Measurements from ENCODE around the gene SORCS2. TPM values are rescaled to one million over a fixed set of nuclear protein-coding genes. Genes with fewer than 3 reads are reported as not detected.
A peak's percentile ranks its signal among the peaks of the same experiment; 100 is the strongest.

SORCS2 gene
- polyA plus RNA-seq, 3 donors, result 0.46 to 0.55 TPM; not detected in 1

- peaks cover 13 to 32% (median 25%) of the 10 kb centered on the region in 3 donors for H3K27me3 Mint-ChIP-seq (ENCODE audit: low read depth in 3 of 3)
- H3K4me2 ChIP-seq (replicated peaks; ENCODE audit: extremely low read depth, low read length, poor library complexity, severe bottlenecking), result no peak overlapping the region
- H3K4me1 Mint-ChIP-seq, result peaks cover 50% of the 10 kb centered on the region
- WGBS (ENCODE audit: insufficient coverage), result 68% methylated on average over 11 of the region's 12 CpGs
- H3K4me3 Mint-ChIP-seq, result peak overlapping the region in 1 of 2 donors; percentile 46
- H3K9me3 Mint-ChIP-seq, result peaks cover 0 to 26% (median 14%) of the 10 kb centered on the region in 7 donors
- peaks cover 2 to 3% of the 10 kb centered on the region in 2 donors for H3K36me3 Mint-ChIP-seq
- H3K36me3 ChIP-seq (replicated peaks in 1 of 2; ENCODE audit: control insufficient read depth in 1 of 2, insufficient read depth in 2 of 2, low read length in 2 of 2), result no peaks in the 10 kb centered on the region
- H2AFZ ChIP-seq (ENCODE audit: insufficient read depth, low read depth, low read length, poor library complexity, severe bottlenecking), result no peak overlapping the region
- H3K27ac ChIP-seq (ENCODE audit: low read depth in 1 of 2, low read length in 2 of 2), result no peak overlapping the region
- H3K9ac ChIP-seq (ENCODE audit: insufficient read depth, low read length, poor library complexity, severe bottlenecking), result no peak overlapping the region
- H3K27ac Mint-ChIP-seq, result peak overlapping the region in 2 of 7 donors; percentile 32 to 37
- peaks cover 32 to 38% of the 10 kb centered on the region in 2 donors for H3K4me1 ChIP-seq (ENCODE audit: control insufficient read depth in 1 of 2, insufficient read depth in 2 of 2, low read length in 2 of 2)
- peaks cover 6 to 16% of the 10 kb centered on the region in 2 donors for H3K9me3 ChIP-seq (replicated peaks in 1 of 2; ENCODE audit: control insufficient read depth in 1 of 2, insufficient read depth in 1 of 2, low read length in 2 of 2)
- no peaks in the 10 kb centered on the region for H3K79me2 ChIP-seq (ENCODE audit: insufficient read depth, low read length)
- TF ChIP-seq, protein P1, sequence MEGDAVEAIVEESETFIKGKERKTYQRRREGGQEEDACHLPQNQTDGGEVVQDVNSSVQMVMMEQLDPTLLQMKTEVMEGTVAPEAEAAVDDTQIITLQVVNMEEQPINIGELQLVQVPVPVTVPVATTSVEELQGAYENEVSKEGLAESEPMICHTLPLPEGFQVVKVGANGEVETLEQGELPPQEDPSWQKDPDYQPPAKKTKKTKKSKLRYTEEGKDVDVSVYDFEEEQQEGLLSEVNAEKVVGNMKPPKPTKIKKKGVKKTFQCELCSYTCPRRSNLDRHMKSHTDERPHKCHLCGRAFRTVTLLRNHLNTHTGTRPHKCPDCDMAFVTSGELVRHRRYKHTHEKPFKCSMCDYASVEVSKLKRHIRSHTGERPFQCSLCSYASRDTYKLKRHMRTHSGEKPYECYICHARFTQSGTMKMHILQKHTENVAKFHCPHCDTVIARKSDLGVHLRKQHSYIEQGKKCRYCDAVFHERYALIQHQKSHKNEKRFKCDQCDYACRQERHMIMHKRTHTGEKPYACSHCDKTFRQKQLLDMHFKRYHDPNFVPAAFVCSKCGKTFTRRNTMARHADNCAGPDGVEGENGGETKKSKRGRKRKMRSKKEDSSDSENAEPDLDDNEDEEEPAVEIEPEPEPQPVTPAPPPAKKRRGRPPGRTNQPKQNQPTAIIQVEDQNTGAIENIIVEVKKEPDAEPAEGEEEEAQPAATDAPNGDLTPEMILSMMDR (IDR thresholded peaks at IDR 0.05), result no peak
- intact Hi-C loops (cut with micrococcal nuclease), result loop anchor here in 1 of 2 donors (10.0 kb wide), 1 partner anchor 48 kb away; no protein-coding TSS in a partner anchor
- peaks cover 0 to 2% of the 10 kb centered on the region in 2 donors for H3K27me3 ChIP-seq (ENCODE audit: control insufficient read depth in 2 of 2, insufficient read depth in 2 of 2, low read length in 2 of 2)
- H4K20me1 ChIP-seq (ENCODE audit: insufficient read depth, low read length), result no peaks in the 10 kb centered on the region
- DNase-seq, result no peak
- no peak overlapping the region for H3K4me3 ChIP-seq (replicated peaks in 1 of 3; ENCODE audit: low read depth in 2 of 3, low read length in 3 of 3)
These were observed 440.0 kb downstream of the SORCS2 start for GRCh38 chr4:7632341-7632740.

GRCh38 chr4:7632971-7633370, 440.6 kb downstream of the SORCS2 start:
- WGBS (ENCODE audit: insufficient coverage), result 67% methylated on average over 1 of the region's 5 CpGs
- no peaks in the 10 kb centered on the region for H4K20me1 ChIP-seq (ENCODE audit: insufficient read depth, low read length)
- no peak overlapping the region for H3K4me3 ChIP-seq (replicated peaks in 1 of 3; ENCODE audit: low read depth in 2 of 3, low read length in 3 of 3)
- H3K4me1 ChIP-seq (ENCODE audit: control insufficient read depth in 1 of 2, insufficient read depth in 2 of 2, low read length in 2 of 2), result peaks cover 39 to 44% of the 10 kb centered on the region in 2 donors
- no peak overlapping the region for H3K9ac ChIP-seq (ENCODE audit: insufficient read depth, low read length, poor library complexity, severe bottlenecking)
- intact Hi-C loops (cut with micrococcal nuclease), result loop anchor here in 1 of 2 donors (10.0 kb wide), 1 partner anchor 48 kb away; no protein-coding TSS in a partner anchor
- peaks cover 13 to 29% (median 25%) of the 10 kb centered on the region in 3 donors for H3K27me3 Mint-ChIP-seq (ENCODE audit: low read depth in 3 of 3)
- no peak overlapping the region for H3K27ac ChIP-seq (ENCODE audit: low read depth in 1 of 2, low read length in 2 of 2)
- TF ChIP-seq, protein P1 (IDR thresholded peaks at IDR 0.05), result no peak
- H3K36me3 Mint-ChIP-seq, result peaks cover 2 to 3% of the 10 kb centered on the region in 2 donors
- peaks cover 0 to 25% (median 14%) of the 10 kb centered on the region in 7 donors for H3K9me3 Mint-ChIP-seq
- peak overlapping the region in 3 of 7 donors; percentile 45 to 84 (median 68) for H3K27ac Mint-ChIP-seq
- no peak overlapping the region for H2AFZ ChIP-seq (ENCODE audit: insufficient read depth, low read depth, low read length, poor library complexity, severe bottlenecking)
- no peaks in the 10 kb centered on the region for H3K36me3 ChIP-seq (replicated peaks in 1 of 2; ENCODE audit: control insufficient read depth in 1 of 2, insufficient read depth in 2 of 2, low read length in 2 of 2)
- peaks cover 0 to 2% of the 10 kb centered on the region in 2 donors for H3K27me3 ChIP-seq (ENCODE audit: control insufficient read depth in 2 of 2, insufficient read depth in 2 of 2, low read length in 2 of 2)
- peak overlapping the region in 1 of 2 donors; percentile 48 for H3K4me3 Mint-ChIP-seq
- H3K79me2 ChIP-seq (ENCODE audit: insufficient read depth, low read length), result no peaks in the 10 kb centered on the region
- peaks cover 56% of the 10 kb centered on the region for H3K4me1 Mint-ChIP-seq
- no peak overlapping the region for H3K4me2 ChIP-seq (replicated peaks; ENCODE audit: extremely low read depth, low read length, poor library complexity, severe bottlenecking)
- no peak for DNase-seq
- peaks cover 6 to 16% of the 10 kb centered on the region in 2 donors for H3K9me3 ChIP-seq (replicated peaks in 1 of 2; ENCODE audit: control insufficient read depth in 1 of 2, insufficient read depth in 1 of 2, low read length in 2 of 2)

All from CD14-positive monocyte (primary cell).